MM.1S (cell line): Measurements from ENCODE around the gene COL18A1.

Source experiments
- EZH2phosphoT487 ChIP-seq: fragments of 300-600 bp; sonication (generic); IDR thresholded peaks from 2 replicates; pipeline ENCODE4 v1.6.1; 2018; ENCODE audit warnings: antibody characterized with exemption, low read length
- TF ChIP-seq, protein P1 (sequence below): fragments of 300-600 bp; sonication (generic); IDR thresholded peaks from 2 replicates; pipeline ENCODE4 v1.5.1; 2016; ENCODE audit warnings: antibody characterized with exemption, low read length, mixed read lengths

DNA sequence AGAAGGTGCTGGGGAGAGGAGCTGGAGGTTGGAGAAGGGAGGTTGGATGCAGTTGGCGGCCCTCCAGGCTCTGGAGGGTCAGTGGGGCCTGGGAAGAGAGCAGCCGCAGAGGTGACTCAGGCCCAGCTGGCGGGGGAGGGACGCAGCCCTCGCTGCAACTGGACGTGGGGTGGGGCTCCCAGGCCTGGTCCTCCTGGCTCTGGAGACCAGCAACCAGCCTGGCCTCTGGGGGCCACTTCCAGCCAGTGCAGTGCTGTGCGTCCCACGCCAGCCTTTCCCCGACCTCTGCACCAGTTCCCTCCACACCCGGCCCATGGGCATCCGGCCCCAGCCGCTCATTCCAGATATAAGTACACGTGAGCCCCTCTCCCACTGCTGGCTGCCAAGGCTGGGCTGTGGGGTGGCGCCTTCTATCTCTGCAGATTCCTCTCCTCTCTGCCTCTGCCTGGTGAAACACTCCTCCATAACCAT lies 38.0 kb upstream of the COL18A1 start:
- TF ChIP-seq, protein P1, sequence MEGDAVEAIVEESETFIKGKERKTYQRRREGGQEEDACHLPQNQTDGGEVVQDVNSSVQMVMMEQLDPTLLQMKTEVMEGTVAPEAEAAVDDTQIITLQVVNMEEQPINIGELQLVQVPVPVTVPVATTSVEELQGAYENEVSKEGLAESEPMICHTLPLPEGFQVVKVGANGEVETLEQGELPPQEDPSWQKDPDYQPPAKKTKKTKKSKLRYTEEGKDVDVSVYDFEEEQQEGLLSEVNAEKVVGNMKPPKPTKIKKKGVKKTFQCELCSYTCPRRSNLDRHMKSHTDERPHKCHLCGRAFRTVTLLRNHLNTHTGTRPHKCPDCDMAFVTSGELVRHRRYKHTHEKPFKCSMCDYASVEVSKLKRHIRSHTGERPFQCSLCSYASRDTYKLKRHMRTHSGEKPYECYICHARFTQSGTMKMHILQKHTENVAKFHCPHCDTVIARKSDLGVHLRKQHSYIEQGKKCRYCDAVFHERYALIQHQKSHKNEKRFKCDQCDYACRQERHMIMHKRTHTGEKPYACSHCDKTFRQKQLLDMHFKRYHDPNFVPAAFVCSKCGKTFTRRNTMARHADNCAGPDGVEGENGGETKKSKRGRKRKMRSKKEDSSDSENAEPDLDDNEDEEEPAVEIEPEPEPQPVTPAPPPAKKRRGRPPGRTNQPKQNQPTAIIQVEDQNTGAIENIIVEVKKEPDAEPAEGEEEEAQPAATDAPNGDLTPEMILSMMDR = no peak
- no peak for TF ChIP-seq EZH2phosphoT487
